ENCODE data around the gene DRAXIN.
A peak's percentile ranks its signal among the peaks of the same experiment; 100 is the strongest.

DRAXIN gene

DNA sequence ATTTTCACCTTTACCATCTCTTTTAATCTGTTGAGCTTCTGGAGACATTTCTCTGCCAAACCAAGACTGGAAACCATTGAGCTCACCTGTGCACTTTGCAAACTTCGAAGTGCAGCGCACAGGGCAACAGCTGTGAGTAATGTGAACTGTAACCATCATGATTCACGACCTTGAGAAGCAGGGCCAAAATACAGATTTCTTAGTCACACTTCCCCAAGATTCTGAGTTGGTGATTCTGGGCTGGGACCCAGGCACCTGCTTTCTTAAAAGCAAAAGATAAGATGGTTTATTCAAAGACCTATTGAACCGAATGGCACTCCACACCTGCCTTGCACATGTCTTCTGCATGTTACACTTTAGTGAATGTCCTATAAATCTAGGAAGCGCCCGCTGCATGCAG, 54.6 kb downstream of the DRAXIN start:
- peaks cover 14% of the 10 kb centered on the region for H3K36me3 Mint-ChIP-seq (ENCODE audit: low read depth)

GRCh38 chr1:11746795-11747487, 55.4 kb downstream of the DRAXIN start:
- H3K4me1 Mint-ChIP-seq = no peaks in the 10 kb centered on the region
- no peak overlapping the region for H3K27ac Mint-ChIP-seq
- TF ChIP-seq, protein P1, sequence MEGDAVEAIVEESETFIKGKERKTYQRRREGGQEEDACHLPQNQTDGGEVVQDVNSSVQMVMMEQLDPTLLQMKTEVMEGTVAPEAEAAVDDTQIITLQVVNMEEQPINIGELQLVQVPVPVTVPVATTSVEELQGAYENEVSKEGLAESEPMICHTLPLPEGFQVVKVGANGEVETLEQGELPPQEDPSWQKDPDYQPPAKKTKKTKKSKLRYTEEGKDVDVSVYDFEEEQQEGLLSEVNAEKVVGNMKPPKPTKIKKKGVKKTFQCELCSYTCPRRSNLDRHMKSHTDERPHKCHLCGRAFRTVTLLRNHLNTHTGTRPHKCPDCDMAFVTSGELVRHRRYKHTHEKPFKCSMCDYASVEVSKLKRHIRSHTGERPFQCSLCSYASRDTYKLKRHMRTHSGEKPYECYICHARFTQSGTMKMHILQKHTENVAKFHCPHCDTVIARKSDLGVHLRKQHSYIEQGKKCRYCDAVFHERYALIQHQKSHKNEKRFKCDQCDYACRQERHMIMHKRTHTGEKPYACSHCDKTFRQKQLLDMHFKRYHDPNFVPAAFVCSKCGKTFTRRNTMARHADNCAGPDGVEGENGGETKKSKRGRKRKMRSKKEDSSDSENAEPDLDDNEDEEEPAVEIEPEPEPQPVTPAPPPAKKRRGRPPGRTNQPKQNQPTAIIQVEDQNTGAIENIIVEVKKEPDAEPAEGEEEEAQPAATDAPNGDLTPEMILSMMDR (IDR thresholded peaks at IDR 0.05; ENCODE audit: unreplicated experiment in 3 of 3) = no peak
- peaks cover 14% of the 10 kb centered on the region for H3K36me3 Mint-ChIP-seq (ENCODE audit: low read depth)
- no peaks in the 10 kb centered on the region for H3K9me3 Mint-ChIP-seq
- H3K4me3 Mint-ChIP-seq = no peak overlapping the region
- H3K27me3 Mint-ChIP-seq (ENCODE audit: low read depth) = no peaks in the 10 kb centered on the region

More for the DNA sequence above, 54.6 kb downstream of the DRAXIN start:
- H3K27ac Mint-ChIP-seq = no peak overlapping the region
- H3K4me1 Mint-ChIP-seq = no peaks in the 10 kb centered on the region
- TF ChIP-seq, protein P1 (IDR thresholded peaks at IDR 0.05; ENCODE audit: unreplicated experiment in 3 of 3) = no peak
- H3K27me3 Mint-ChIP-seq (ENCODE audit: low read depth) = no peaks in the 10 kb centered on the region
- no peaks in the 10 kb centered on the region for H3K9me3 Mint-ChIP-seq
- H3K4me3 Mint-ChIP-seq = no peak overlapping the region

DNA sequence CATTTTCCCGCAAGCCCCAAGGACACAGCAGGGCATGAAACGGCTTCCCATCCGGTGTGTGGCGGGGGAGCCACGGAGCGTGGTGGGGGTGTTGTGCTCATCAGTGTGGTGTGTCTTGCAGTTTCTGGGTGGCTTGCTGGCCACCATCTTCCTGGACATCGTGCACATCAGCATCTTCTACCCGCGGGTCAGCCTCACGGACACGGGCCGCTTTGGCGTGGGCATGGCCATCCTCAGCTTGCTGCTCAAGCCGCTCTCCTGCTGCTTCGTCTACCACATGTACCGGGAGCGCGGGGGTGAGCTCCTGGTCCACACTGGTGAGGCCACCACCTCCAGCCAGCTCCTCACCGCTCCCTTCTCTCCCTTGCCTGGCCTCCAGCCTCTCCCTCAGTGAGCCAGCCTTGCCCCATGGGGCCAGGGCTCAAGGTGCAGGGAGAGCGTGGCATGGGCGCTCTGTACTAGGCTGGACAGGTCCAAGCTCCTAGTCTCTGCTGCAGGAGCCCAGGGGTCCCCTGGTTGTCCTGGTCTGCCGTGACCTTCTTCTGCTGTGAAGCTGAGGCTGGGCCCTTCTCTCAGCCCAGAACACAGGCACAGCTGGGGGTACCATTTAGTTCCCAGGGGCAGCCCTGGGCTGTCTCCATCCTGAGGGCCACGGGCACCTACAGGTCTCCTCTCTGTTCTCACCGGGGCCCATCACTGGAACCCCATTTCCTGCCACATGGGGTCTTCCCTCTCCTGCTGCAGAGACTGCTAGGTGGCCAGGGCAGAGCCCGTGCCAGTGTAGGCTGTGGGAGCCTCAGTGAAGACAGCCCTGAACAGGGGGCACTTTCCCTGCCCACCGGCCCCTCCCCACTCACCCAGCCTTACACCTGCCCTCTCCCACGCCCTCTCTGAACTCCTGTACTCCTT, 57.0 kb downstream of the DRAXIN start:
- peaks cover 14% of the 10 kb centered on the region for H3K36me3 Mint-ChIP-seq (ENCODE audit: low read depth)
- H3K27me3 Mint-ChIP-seq (ENCODE audit: low read depth) = no peaks in the 10 kb centered on the region
- no peak overlapping the region for H3K27ac Mint-ChIP-seq
- H3K4me3 Mint-ChIP-seq = no peak overlapping the region
- no peaks in the 10 kb centered on the region for H3K9me3 Mint-ChIP-seq
- TF ChIP-seq, protein P1 (IDR thresholded peaks at IDR 0.05; ENCODE audit: unreplicated experiment in 3 of 3) = no peak
- no peaks in the 10 kb centered on the region for H3K4me1 Mint-ChIP-seq

DNA sequence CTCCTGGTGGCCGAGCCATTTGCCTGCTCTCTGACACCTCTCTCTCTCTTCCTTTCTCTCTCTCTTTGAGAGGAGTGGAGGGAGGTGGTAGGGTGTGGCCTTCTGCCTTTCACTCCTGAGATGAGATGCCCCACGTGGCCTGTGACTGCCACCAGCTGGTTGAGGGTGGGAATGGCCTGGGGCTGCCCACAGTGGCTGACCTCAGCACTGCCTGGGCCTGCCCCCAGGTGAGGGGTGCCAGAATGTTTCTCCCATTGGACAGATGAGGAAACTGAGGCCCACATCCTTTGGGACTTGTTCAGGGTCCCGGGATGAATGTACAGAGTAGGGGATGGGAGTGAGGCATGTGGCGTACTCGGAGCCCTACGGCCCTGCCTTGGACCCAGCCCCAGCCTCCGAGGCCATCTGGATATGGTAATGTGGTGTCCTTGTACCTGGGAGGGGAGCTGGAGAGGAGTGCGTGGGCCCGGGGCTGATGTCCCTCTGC, 57.7 kb downstream of the DRAXIN start:
- H3K4me1 Mint-ChIP-seq = no peaks in the 10 kb centered on the region
- no peaks in the 10 kb centered on the region for H3K27me3 Mint-ChIP-seq (ENCODE audit: low read depth)
- peaks cover 14% of the 10 kb centered on the region for H3K36me3 Mint-ChIP-seq (ENCODE audit: low read depth)
- no peaks in the 10 kb centered on the region for H3K9me3 Mint-ChIP-seq
- H3K27ac Mint-ChIP-seq = no peak overlapping the region
- H3K4me3 Mint-ChIP-seq = no peak overlapping the region
- TF ChIP-seq, protein P1 (IDR thresholded peaks at IDR 0.05; ENCODE audit: unreplicated experiment in 3 of 3) = peak in 1 of 3 experiments; percentile 35

DNA sequence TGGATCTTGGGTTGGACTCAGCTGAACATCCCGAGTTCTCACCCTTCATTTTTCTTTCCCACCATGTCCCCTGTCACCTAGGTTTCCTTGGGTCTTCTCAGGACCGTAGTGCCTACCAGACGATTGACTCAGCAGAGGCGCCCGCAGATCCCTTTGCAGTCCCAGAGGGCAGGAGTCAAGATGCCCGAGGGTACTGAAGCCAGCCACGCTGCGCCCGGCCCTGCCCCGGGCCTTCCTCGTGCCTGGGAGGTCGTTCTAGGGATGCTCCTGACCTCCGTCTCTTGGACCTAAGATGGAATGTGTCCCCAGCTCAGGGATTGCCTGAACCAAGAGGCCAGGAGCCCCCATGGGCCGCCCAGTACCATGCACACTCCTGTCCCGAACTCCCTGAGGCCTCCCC, 58.5 kb downstream of the DRAXIN start:
- TF ChIP-seq, protein P1 (IDR thresholded peaks at IDR 0.05; ENCODE audit: unreplicated experiment in 3 of 3) = no peak
- Mint-ChIP-seq H3K27me3 (ENCODE audit: low read depth) (no peaks in the 10 kb centered on the region), H3K36me3 (ENCODE audit: low read depth) (peaks cover 14% of the 10 kb centered on the region), H3K4me1 (no peaks in the 10 kb centered on the region), H3K27ac (no peak overlapping the region), H3K4me3 (no peak overlapping the region), H3K9me3 (no peaks in the 10 kb centered on the region)
